Gastrocnemius medialis (tissue), 4 donors: ENCODE results near the gene GABBR2. TPM values are rescaled to one million over a fixed set of nuclear protein-coding genes. Genes with fewer than 3 reads are reported as not detected.

Experiments used
- ATAC-seq, 2 donors: fragments of 150-250 bp; one replicate each; pipeline ENCODE4 v1.9.1; 2016
- DNase-seq, 2 donors: peaks; one replicate each; pipeline ENCODE4 v3.0.0-alpha.2; 2019
- H3K27ac ChIP-seq, 4 donors: fragments of 200-600 bp; sonication (generic); 1 replicate in 1 of 4; 2 replicates in 3 of 4; pipeline ENCODE4 v1.5.1; 2016 to 2018; ENCODE audit warnings: mild to moderate bottlenecking in 2 of 4, moderate library complexity in 1 of 4
- H3K27me3 ChIP-seq, 3 donors: fragments of 200-600 bp; sonication (generic) in 2 of 3; 1 replicate in 1 of 3; 2 replicates in 2 of 3; pipeline versions ENCODE4 v1.5.1 to v1.6.0; 2016 to 2019; ENCODE audit warnings: mild to moderate bottlenecking in 1 of 3, moderate library complexity in 1 of 3
- H3K36me3 ChIP-seq, 2 donors: fragments of 200-600 bp; sonication (generic) in 1 of 2; one replicate each; pipeline ENCODE4 v1.5.1; 2017 to 2018
- H3K4me1 ChIP-seq, 2 donors: fragments of 200-600 bp; sonication (generic) in 1 of 2; one replicate each; pipeline ENCODE4 v1.5.1; 2016 to 2017; ENCODE audit warnings: mild to moderate bottlenecking in 2 of 2
- H3K4me3 ChIP-seq, 4 donors: fragments of 200-600 bp; sonication (generic) in 3 of 4; 1 replicate in 1 of 4; 2 replicates in 3 of 4; pipeline ENCODE4 v1.5.1; 2016 to 2019; ENCODE audit warnings: mild to moderate bottlenecking in 2 of 4
- H3K9me3 ChIP-seq, 3 donors: fragments of 200-600 bp; sonication (generic) in 2 of 3; 1 replicate in 1 of 3; 2 replicates in 2 of 3; pipeline ENCODE4 v1.5.1; 2016 to 2019
- POLR2A ChIP-seq, 2 donors: fragments of 450-650 bp; IDR thresholded peaks; one replicate each; pipeline ENCODE4 v1.6.1; 2017; ENCODE audit warnings: antibody characterized with exemption in 2 of 2, mild to moderate bottlenecking in 2 of 2, moderate library complexity in 2 of 2
- in situ Hi-C, 4 donors: fragments of 200-750 bp; cut with MboI; loops; one replicate each; pipeline versions ENCODE4 v1.15.0 to v1.8.0; 2017; ENCODE audit warnings: low sequenced_read_pairs in 4 of 4
- intact Hi-C: fragments of 100-400 bp; cut with DNase I; formaldehyde crosslinking; loops from one replicate; pipeline ENCODE4 v1.15.1; 2023; ENCODE audit warnings: low total_unique reads
- total RNA-seq, 4 donors: library from RNA; depleted of rRNA; stranded (reverse); fragments of >200 nt; gene quantifications; one replicate each; pipeline versions ENCODE4 v1.1.0 to v1.2.3, GENCODE V29; 2016
- TF ChIP-seq, protein P1 (sequence below), 5 experiments: fragments of 450-650 bp in 3 of 5; fragments of 200-600 bp in 2 of 5; sonication (generic) in 2 of 5; IDR thresholded peaks in 4 of 5; conservative IDR thresholded peaks in 1 of 5; 1 replicate in 4 of 5; 2 replicates in 1 of 5; pipeline ENCODE4 v1.5.1; 2016 to 2019; ENCODE audit warnings: antibody characterized with exemption in 5 of 5, mild to moderate bottlenecking in 3 of 5, moderate library complexity in 3 of 5

Gene GABBR2
- total RNA-seq, 4 donors from 2014 or later, result 0.46 to 0.80 TPM; not detected in 2

DNA sequence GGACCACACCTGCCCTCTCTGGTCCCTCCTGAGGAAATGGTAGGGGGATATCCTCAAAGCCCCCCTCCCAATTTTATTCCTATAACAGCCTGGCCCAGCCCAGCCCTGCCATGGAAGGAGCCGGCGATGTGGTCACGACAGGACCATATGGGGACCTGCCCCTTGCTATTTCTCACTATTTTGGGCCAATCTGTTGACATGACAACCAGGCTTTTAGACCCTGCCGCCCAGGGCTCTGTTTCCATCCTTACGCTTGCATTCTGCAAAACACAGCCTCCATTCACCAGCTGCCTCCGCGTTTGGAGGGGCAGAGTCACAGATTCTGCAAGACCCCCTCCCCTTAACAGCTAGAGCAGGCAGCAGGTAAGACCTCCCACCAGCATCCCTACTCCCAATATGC lies 112.2 kb downstream of the GABBR2 start:
- no peak overlapping the region for H3K4me3 ChIP-seq
- H3K9me3 ChIP-seq, result no peaks in the 10 kb centered on the region
- H3K4me1 ChIP-seq, result no peaks in the 10 kb centered on the region
- in situ Hi-C loops, result no loop called here
- intact Hi-C loops, result no loop called here
- H3K27ac ChIP-seq, result no peak overlapping the region
- H3K36me3 ChIP-seq, result no peaks in the 10 kb centered on the region
- TF ChIP-seq POLR2A (IDR thresholded peaks at IDR 0.05), result no peak
- TF ChIP-seq, protein P1, sequence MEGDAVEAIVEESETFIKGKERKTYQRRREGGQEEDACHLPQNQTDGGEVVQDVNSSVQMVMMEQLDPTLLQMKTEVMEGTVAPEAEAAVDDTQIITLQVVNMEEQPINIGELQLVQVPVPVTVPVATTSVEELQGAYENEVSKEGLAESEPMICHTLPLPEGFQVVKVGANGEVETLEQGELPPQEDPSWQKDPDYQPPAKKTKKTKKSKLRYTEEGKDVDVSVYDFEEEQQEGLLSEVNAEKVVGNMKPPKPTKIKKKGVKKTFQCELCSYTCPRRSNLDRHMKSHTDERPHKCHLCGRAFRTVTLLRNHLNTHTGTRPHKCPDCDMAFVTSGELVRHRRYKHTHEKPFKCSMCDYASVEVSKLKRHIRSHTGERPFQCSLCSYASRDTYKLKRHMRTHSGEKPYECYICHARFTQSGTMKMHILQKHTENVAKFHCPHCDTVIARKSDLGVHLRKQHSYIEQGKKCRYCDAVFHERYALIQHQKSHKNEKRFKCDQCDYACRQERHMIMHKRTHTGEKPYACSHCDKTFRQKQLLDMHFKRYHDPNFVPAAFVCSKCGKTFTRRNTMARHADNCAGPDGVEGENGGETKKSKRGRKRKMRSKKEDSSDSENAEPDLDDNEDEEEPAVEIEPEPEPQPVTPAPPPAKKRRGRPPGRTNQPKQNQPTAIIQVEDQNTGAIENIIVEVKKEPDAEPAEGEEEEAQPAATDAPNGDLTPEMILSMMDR (IDR thresholded peaks at IDR 0.05 in 4 of 5, conservative IDR thresholded peaks at IDR 0.05 in 1 of 5), result no peak
- no peaks in the 10 kb centered on the region for H3K27me3 ChIP-seq
- no peak for ATAC-seq
- no peak for DNase-seq

DNA sequence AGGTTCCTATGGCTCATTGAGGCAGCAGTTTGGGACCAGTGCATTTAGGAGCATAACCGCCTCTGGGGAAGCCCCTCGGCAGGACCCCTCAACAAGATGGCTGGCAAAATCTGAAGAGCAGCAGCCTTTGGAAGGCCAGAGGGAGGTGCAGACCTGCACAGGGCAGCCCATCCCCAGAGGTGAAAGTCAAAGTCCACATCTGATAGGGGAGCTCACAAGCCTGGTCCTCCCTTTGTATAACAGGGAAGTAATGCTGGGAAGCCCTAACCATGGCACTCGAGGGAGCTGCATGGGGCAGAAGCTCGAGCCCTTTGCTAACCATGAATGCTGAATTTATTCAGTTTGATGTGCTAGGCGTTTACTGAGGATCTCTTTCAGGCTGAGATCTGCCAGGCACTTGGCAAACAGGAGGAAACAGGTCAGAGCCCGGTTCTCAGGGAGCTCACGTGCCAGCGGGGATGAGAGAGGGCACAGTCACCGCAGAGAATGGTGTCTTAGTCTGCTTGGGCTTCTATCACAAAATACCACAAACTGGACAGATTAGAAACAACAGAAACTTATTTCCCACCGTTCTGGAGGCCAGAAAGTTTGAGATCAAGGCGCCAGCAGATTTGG lies 114.1 kb downstream of the GABBR2 start:
- no peaks in the 10 kb centered on the region for H3K9me3 ChIP-seq
- in situ Hi-C loops, result no loop called here
- intact Hi-C loops, result no loop called here
- TF ChIP-seq, protein P1 (IDR thresholded peaks at IDR 0.05 in 4 of 5, conservative IDR thresholded peaks at IDR 0.05 in 1 of 5), result no peak
- no peak for TF ChIP-seq POLR2A (IDR thresholded peaks at IDR 0.05)
- no peaks in the 10 kb centered on the region for H3K4me1 ChIP-seq
- H3K27me3 ChIP-seq, result no peaks in the 10 kb centered on the region
- no peak for ATAC-seq
- no peak for DNase-seq
- no peak overlapping the region for H3K4me3 ChIP-seq
- no peaks in the 10 kb centered on the region for H3K36me3 ChIP-seq
- no peak overlapping the region for H3K27ac ChIP-seq

GRCh38 chr9:98593354-98594253 lies 115.1 kb downstream of the GABBR2 start:
- Histone ChIP-seq H3K9me3 (no peaks in the 10 kb centered on the region), H3K27ac (no peak overlapping the region), H3K4me1 (no peaks in the 10 kb centered on the region), H3K4me3 (no peak overlapping the region), H3K27me3 (no peaks in the 10 kb centered on the region), H3K36me3 (no peaks in the 10 kb centered on the region)
- ATAC-seq (no peak), DNase-seq (no peak)
- intact Hi-C loops (no loop called here), in situ Hi-C loops (no loop called here)
- TF ChIP-seq, protein P1 (IDR thresholded peaks at IDR 0.05 in 4 of 5, conservative IDR thresholded peaks at IDR 0.05 in 1 of 5), result no peak
- no peak for TF ChIP-seq POLR2A (IDR thresholded peaks at IDR 0.05)

GRCh38 chr9:98591696-98592095 lies 117.0 kb downstream of the GABBR2 start:
- Histone ChIP-seq H3K9me3 (no peaks in the 10 kb centered on the region), H3K36me3 (no peaks in the 10 kb centered on the region), H3K27me3 (no peaks in the 10 kb centered on the region), H3K27ac (no peak overlapping the region), H3K4me1 (no peaks in the 10 kb centered on the region), H3K4me3 (no peak overlapping the region)
- DNase-seq (no peak), ATAC-seq (no peak)
- TF ChIP-seq, protein P1 (IDR thresholded peaks at IDR 0.05 in 4 of 5, conservative IDR thresholded peaks at IDR 0.05 in 1 of 5), result no peak
- no peak for TF ChIP-seq POLR2A (IDR thresholded peaks at IDR 0.05)
- intact Hi-C loops, result no loop called here
- in situ Hi-C loops, result no loop called here
